HG02870 (cell line): Measurements from ENCODE around the gene DPAGT1.
"Not testable (repeated sequence)": the region's sequence is repeated elsewhere in the genome, so short reads cannot be mapped to it uniquely, and the experiment has no call there.

Source experiments
- ATAC-seq: cut with Tn5 transposase; IDR thresholded peaks from one replicate; pipeline ENCODE4 v1.9.1; 2021; ENCODE audit warnings: mild to moderate bottlenecking, moderate library complexity; ENCODE audit not compliant: unreplicated experiment

The DPAGT1 gene

GRCh38 chr11:119062779-119063178 is 38.9 kb downstream of the DPAGT1 start:
- no peak for ATAC-seq

- no peak for ATAC-seq
Observed at GRCh38 chr11:119061256-119061655, 40.4 kb downstream of the DPAGT1 start.

GRCh38 chr11:119059128-119059527 is 42.5 kb downstream of the DPAGT1 start:
- ATAC-seq: not testable (repeated sequence)

- ATAC-seq: peak; percentile 89
Observed at GRCh38 chr11:119057000-119057769, 44.5 kb downstream of the DPAGT1 start, which contains the start of gene HYOU1. Gene HYOU1 (minus strand): TSS chr11:119057205. CDS start chr11:119056160, 1,045 bp downstream.

GRCh38 chr11:119056421-119056999 is 45.1 kb downstream of the DPAGT1 start:
- ATAC-seq: no peak

- ATAC-seq: no peak
Observed at GRCh38 chr11:119055901-119056300, 45.8 kb downstream of the DPAGT1 start.

DNA sequence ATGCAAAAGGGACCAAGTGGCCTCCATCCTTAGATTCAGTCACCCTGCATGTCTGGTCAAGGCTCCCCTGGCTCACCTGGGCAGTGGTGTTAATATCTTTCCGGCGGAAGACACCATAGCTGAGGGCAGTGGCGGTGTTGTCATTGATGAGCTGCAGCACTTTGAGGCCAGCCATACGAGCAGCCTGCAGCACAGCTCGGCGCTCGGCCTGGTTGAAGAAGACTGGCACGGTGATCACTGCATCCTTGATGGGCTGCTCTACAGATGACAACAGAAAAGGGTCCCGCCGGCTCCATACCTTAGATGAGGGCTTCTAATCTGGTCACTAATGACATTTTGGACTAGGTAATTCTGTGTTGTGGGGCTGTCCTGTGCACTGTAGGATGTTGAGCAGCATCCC is 47.2 kb downstream of the DPAGT1 start:
- ATAC-seq: no peak

GRCh38 chr11:119052163-119052814 is 49.4 kb downstream of the DPAGT1 start:
- ATAC-seq: peak; percentile 17

DNA sequence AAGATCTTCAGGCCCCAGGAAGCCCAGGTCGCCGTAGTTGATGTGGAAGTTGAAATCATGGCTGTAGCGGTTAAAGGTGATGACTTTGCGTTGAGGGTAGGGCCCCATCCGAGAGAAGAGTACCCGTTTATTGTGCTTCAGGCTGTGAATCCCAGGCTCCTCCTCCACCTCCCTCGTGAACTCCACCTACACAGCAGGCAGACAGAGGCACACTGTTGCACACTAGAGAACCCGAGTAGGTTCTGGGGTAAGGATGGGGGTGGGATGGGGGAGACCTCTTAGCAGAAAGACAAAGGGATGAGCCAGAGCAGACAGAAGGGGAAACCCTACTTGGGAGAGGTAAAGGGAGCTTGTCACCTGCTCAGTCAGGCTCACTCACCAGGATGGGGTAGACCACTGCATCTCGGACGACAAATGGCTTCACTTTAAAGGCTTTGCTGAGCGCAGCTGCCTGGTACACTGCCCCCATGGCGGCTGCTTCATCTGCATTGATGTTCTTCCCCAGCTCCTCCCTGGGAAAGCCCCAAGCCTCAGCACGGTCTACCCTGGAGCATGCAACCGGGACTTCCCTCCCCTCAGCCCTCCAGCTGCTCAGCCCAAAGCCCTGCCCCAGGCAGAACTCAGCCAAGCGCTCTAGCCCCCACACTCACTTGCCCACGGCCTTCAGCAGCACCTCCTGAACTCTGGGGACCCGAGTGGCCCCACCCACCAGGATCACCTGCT is 50.1 kb downstream of the DPAGT1 start:
- peak; percentile 63 for ATAC-seq

DNA sequence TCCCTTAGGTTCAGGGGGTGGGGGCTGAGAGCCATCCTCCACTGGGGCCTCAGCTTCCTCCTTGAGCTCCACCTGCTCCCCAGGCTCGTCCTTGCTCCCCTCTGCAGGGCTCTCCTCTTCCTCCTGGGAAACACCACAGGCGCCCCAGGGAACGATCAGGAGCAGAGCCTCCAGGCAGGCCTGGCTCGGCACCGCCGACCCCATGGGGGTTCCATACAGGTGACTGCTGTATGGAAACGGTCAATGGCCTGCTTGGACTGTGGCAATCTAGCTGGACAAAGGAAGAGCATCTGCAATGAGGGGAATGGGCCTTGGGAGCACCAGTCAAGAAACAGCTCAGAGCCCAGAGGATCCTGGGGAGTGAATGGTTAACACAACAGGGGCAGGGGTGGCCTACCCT is 52.6 kb downstream of the DPAGT1 start:
- ATAC-seq: no peak

DNA sequence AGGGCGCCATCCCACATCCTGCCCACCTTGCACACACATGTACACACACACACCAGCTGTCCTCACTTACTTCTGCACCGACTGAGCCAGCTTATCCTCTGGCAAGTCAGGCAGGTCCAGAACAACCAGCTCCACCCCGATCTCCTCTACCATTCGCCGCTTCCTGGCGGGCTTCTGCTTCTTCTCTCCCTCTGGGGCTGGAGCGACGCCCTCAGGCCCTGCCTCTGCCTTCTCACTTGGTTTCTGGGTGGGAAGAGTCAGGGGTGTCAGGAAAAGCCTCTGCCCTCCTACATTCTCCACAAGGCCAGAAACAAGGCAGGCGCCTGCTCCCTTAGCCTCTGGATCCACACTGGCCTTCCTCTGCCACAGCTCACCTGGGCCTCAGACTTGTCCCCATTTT is 53.0 kb downstream of the DPAGT1 start:
- ATAC-seq: no peak

GRCh38 chr11:119047205-119047604 is 54.4 kb downstream of the DPAGT1 start:
- no peak for ATAC-seq
